ENCODE measurements around the gene DNAAF8. TPM values are rescaled to one million over a fixed set of nuclear protein-coding genes. Genes with fewer than 3 reads are reported as not detected.

DNAAF8 gene
- polyA plus RNA-seq, 3 donors: 0.04 to 0.36 TPM; not detected in 1

GRCh38 chr16:4743226-4743878, 9.0 kb downstream of the DNAAF8 start:
- Histone ChIP-seq H3K36me3 (replicated peaks in 1 of 2; ENCODE audit: control insufficient read depth in 1 of 2, insufficient read depth in 2 of 2, low read length in 2 of 2) (no peaks in the 10 kb centered on the region), H3K4me3 (replicated peaks in 1 of 3; ENCODE audit: low read depth in 2 of 3, low read length in 3 of 3) (peak overlapping the region in 1 of 3 experiments; percentile 16), H3K79me2 (ENCODE audit: insufficient read depth, low read length) (no peaks in the 10 kb centered on the region), H3K4me2 (replicated peaks; ENCODE audit: extremely low read depth, low read length, poor library complexity, severe bottlenecking) (peak overlapping the region; percentile 38), H4K20me1 (ENCODE audit: insufficient read depth, low read length) (no peaks in the 10 kb centered on the region), H2AFZ (ENCODE audit: insufficient read depth, low read depth, low read length, poor library complexity, severe bottlenecking) (peak overlapping the region; percentile 40), H3K27ac (ENCODE audit: low read depth in 1 of 2, low read length in 2 of 2) (no peak overlapping the region), H3K4me1 (ENCODE audit: control insufficient read depth in 1 of 2, insufficient read depth in 2 of 2, low read length in 2 of 2) (peaks cover 4 to 6% of the 10 kb centered on the region in 2 donors), H3K27me3 (ENCODE audit: control insufficient read depth in 2 of 2, insufficient read depth in 2 of 2, low read length in 2 of 2) (no peaks in the 10 kb centered on the region), H3K9me3 (replicated peaks in 1 of 2; ENCODE audit: control insufficient read depth in 1 of 2, insufficient read depth in 1 of 2, low read length in 2 of 2) (no peaks in the 10 kb centered on the region), H3K9ac (ENCODE audit: insufficient read depth, low read length, poor library complexity, severe bottlenecking) (no peak overlapping the region)
- intact Hi-C loops (cut with micrococcal nuclease): no loop called here
- Mint-ChIP-seq H3K27me3 (ENCODE audit: low read depth in 3 of 3) (peaks cover 5 to 17% (median 12%) of the 10 kb centered on the region in 3 donors), H3K9me3 (no peaks in the 10 kb centered on the region), H3K27ac (peak overlapping the region in 2 of 7 donors; percentile 5 to 41), H3K4me3 (peak overlapping the region; percentile 54), H3K36me3 (no peaks in the 10 kb centered on the region), H3K4me1 (peaks cover 10% of the 10 kb centered on the region)
- WGBS (ENCODE audit: insufficient coverage): 36% methylated on average over 5 of the region's 14 CpGs
- TF ChIP-seq CTCF (IDR thresholded peaks at IDR 0.05): no peak
- no peak for DNase-seq

- H3K9ac ChIP-seq (ENCODE audit: insufficient read depth, low read length, poor library complexity, severe bottlenecking): no peak overlapping the region
- no peak overlapping the region for H3K4me3 ChIP-seq (replicated peaks in 1 of 3; ENCODE audit: low read depth in 2 of 3, low read length in 3 of 3)
- peaks cover 4 to 6% of the 10 kb centered on the region in 2 donors for H3K4me1 ChIP-seq (ENCODE audit: control insufficient read depth in 1 of 2, insufficient read depth in 2 of 2, low read length in 2 of 2)
- H2AFZ ChIP-seq (ENCODE audit: insufficient read depth, low read depth, low read length, poor library complexity, severe bottlenecking): no peak overlapping the region
- 90% methylated on average over 8 of the region's 13 CpGs for WGBS (ENCODE audit: insufficient coverage)
- H3K79me2 ChIP-seq (ENCODE audit: insufficient read depth, low read length): no peaks in the 10 kb centered on the region
- no peak overlapping the region for H3K4me2 ChIP-seq (replicated peaks; ENCODE audit: extremely low read depth, low read length, poor library complexity, severe bottlenecking)
- Mint-ChIP-seq H3K27ac (no peak overlapping the region), H3K27me3 (ENCODE audit: low read depth in 3 of 3) (peaks cover 8 to 17% (median 12%) of the 10 kb centered on the region in 3 donors), H3K9me3 (no peaks in the 10 kb centered on the region), H3K36me3 (peaks cover 0 to 2% of the 10 kb centered on the region in 2 donors), H3K4me1 (peaks cover 10% of the 10 kb centered on the region), H3K4me3 (no peak overlapping the region)
- H3K9me3 ChIP-seq (replicated peaks in 1 of 2; ENCODE audit: control insufficient read depth in 1 of 2, insufficient read depth in 1 of 2, low read length in 2 of 2): no peaks in the 10 kb centered on the region
- no peak overlapping the region for H3K27ac ChIP-seq (ENCODE audit: low read depth in 1 of 2, low read length in 2 of 2)
- no peak for DNase-seq
- H3K27me3 ChIP-seq (ENCODE audit: control insufficient read depth in 2 of 2, insufficient read depth in 2 of 2, low read length in 2 of 2): no peaks in the 10 kb centered on the region
- intact Hi-C loops (cut with micrococcal nuclease): no loop called here
- TF ChIP-seq CTCF (IDR thresholded peaks at IDR 0.05): no peak
- no peaks in the 10 kb centered on the region for H4K20me1 ChIP-seq (ENCODE audit: insufficient read depth, low read length)
- peaks cover 0 to under 1% of the 10 kb centered on the region in 2 donors for H3K36me3 ChIP-seq (replicated peaks in 1 of 2; ENCODE audit: control insufficient read depth in 1 of 2, insufficient read depth in 2 of 2, low read length in 2 of 2)
Observed at GRCh38 chr16:4744555-4745273, 10.4 kb downstream of the DNAAF8 start.
